Natural killer cell (primary cell): ENCODE data around the gene CACNA1C. TPM values are rescaled to one million over a fixed set of nuclear protein-coding genes. Genes with fewer than 3 reads are reported as not detected.

ENCODE experiments used
- ATAC-seq, 3 donors: fragments of 150-1000 bp in 2 of 3; fragments of 200-7000 bp in 1 of 3; cut with Tn5 transposase; 1 replicate in 1 of 3; 2 replicates in 2 of 3; pipeline ENCODE4 v1.10.0; 2021; ENCODE audit warnings: mild to moderate bottlenecking in 2 of 3, moderate library complexity in 2 of 3
- DNase-seq, 2 donors: peaks; one replicate each; pipeline versions ENCODE4 v3.0.0 to v3.0.0-alpha.2; 2013 to 2021; ENCODE audit warnings: mixed read lengths in 1 of 2
- H3K27ac ChIP-seq: one replicate; pipeline ENCODE4 v1.5.1; 2013; ENCODE audit warnings: mild to moderate bottlenecking, low read length
- H3K27me3 ChIP-seq: one replicate; pipeline ENCODE4 v1.6.1; 2013; ENCODE audit warnings: low read length; ENCODE audit not compliant: control insufficient read depth, insufficient read depth
- H3K36me3 ChIP-seq: one replicate; pipeline ENCODE4 v1.6.1; 2013; ENCODE audit warnings: low read length; ENCODE audit not compliant: control insufficient read depth, insufficient read depth
- H3K4me1 ChIP-seq: one replicate; pipeline ENCODE4 v1.6.1; 2013; ENCODE audit warnings: low read length; ENCODE audit not compliant: control insufficient read depth, insufficient read depth
- H3K4me3 ChIP-seq: one replicate; pipeline ENCODE4 v1.5.1; 2013; ENCODE audit warnings: low read length
- H3K9me3 ChIP-seq: one replicate; pipeline ENCODE4 v1.6.1; 2013; ENCODE audit warnings: low read length; ENCODE audit not compliant: control insufficient read depth, insufficient read depth
- H3K27ac Mint-ChIP-seq, 2 donors: one replicate each; pipeline ENCODE4 v1.8.0; 2022; ENCODE audit warnings: mild to moderate bottlenecking in 2 of 2, mixed read lengths in 2 of 2, moderate library complexity in 1 of 2
- H3K27me3 Mint-ChIP-seq, 2 donors: one replicate each; pipeline ENCODE4 v1.8.0; 2022; ENCODE audit warnings: low read depth in 2 of 2, mixed read lengths in 2 of 2
- H3K36me3 Mint-ChIP-seq: one replicate; pipeline ENCODE4 v1.8.0; 2022; ENCODE audit warnings: mixed read lengths
- H3K4me1 Mint-ChIP-seq, 2 donors: one replicate each; pipeline ENCODE4 v1.8.0; 2022; ENCODE audit warnings: mixed read lengths in 2 of 2
- H3K4me3 Mint-ChIP-seq: one replicate; pipeline ENCODE4 v1.8.0; 2022; ENCODE audit warnings: mild to moderate bottlenecking, moderate library complexity, mixed read lengths
- H3K9me3 Mint-ChIP-seq, 2 donors: one replicate each; pipeline ENCODE4 v1.8.0; 2022; ENCODE audit warnings: mixed read lengths in 2 of 2
- WGBS: methylation state at CpG from one replicate; pipeline ENCODE4 v1.1.7; 2013; ENCODE audit warnings: missing lambda C conversion rate; ENCODE audit not compliant: insufficient coverage; 5-methylcytosine and 5-hydroxymethylcytosine counted together
- intact Hi-C: fragments of 100-400 bp; cut with micrococcal nuclease; formaldehyde crosslinking; loops from one replicate; pipeline ENCODE4 v1.14.2; 2022
- total RNA-seq, 4 donors: library from RNA; stranded (reverse); fragments of 120-200 nt in 1 of 4; gene quantifications; one replicate each; pipeline versions ENCODE4 v1.2.3 to v1.2.4, GENCODE V29; 2013 to 2022
- TF ChIP-seq, protein P1 (sequence below): fragments of 200-600 bp; IDR thresholded peaks from one replicate; pipeline ENCODE4 v1.8.0; 2022; ENCODE audit warnings: antibody characterized with exemption

Gene CACNA1C
- total RNA-seq, 3 donors from 2014 or later (not counting 1 experiment from before 2014, with no cell fraction given), result 0.07 to 0.35 (median 0.08) TPM

DNA sequence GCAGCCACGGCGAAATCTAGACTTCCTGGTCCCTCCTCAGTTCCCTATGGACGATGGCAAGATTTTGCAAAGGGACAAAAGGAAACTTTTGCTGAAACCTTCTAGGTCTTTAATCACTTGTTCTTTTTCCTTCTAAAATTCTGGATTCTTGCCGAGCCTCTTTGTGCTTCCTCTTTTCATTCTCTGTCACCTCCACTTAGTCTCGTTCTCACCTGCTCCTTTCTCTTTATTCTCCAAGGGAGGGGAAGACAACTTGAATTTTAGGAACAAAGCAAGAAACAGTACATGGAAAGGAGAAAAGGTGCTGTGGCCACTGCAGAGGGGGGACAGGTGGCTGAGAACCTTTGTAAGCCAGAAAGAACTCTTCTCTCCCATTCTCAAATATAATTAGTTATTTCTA is 194.8 kb downstream of the CACNA1C start:
- intact Hi-C loops, result no loop called here
- TF ChIP-seq, protein P1, sequence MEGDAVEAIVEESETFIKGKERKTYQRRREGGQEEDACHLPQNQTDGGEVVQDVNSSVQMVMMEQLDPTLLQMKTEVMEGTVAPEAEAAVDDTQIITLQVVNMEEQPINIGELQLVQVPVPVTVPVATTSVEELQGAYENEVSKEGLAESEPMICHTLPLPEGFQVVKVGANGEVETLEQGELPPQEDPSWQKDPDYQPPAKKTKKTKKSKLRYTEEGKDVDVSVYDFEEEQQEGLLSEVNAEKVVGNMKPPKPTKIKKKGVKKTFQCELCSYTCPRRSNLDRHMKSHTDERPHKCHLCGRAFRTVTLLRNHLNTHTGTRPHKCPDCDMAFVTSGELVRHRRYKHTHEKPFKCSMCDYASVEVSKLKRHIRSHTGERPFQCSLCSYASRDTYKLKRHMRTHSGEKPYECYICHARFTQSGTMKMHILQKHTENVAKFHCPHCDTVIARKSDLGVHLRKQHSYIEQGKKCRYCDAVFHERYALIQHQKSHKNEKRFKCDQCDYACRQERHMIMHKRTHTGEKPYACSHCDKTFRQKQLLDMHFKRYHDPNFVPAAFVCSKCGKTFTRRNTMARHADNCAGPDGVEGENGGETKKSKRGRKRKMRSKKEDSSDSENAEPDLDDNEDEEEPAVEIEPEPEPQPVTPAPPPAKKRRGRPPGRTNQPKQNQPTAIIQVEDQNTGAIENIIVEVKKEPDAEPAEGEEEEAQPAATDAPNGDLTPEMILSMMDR, result no peak
- Mint-ChIP-seq H3K27me3 (peaks cover 5 to 11% of the 10 kb centered on the region in 2 donors), H3K4me1 (no peaks in the 10 kb centered on the region), H3K36me3 (no peaks in the 10 kb centered on the region), H3K4me3 (no peak overlapping the region), H3K27ac (no peak overlapping the region), H3K9me3 (no peaks in the 10 kb centered on the region)
- Histone ChIP-seq H3K27me3 (no peaks in the 10 kb centered on the region), H3K4me1 (no peaks in the 10 kb centered on the region), H3K4me3 (no peak overlapping the region), H3K36me3 (no peaks in the 10 kb centered on the region), H3K27ac (no peak overlapping the region), H3K9me3 (no peaks in the 10 kb centered on the region)
- DNase-seq (no peak), ATAC-seq (no peak)
- WGBS, result 23% methylated on average over 4 of the region's 5 CpGs

DNA sequence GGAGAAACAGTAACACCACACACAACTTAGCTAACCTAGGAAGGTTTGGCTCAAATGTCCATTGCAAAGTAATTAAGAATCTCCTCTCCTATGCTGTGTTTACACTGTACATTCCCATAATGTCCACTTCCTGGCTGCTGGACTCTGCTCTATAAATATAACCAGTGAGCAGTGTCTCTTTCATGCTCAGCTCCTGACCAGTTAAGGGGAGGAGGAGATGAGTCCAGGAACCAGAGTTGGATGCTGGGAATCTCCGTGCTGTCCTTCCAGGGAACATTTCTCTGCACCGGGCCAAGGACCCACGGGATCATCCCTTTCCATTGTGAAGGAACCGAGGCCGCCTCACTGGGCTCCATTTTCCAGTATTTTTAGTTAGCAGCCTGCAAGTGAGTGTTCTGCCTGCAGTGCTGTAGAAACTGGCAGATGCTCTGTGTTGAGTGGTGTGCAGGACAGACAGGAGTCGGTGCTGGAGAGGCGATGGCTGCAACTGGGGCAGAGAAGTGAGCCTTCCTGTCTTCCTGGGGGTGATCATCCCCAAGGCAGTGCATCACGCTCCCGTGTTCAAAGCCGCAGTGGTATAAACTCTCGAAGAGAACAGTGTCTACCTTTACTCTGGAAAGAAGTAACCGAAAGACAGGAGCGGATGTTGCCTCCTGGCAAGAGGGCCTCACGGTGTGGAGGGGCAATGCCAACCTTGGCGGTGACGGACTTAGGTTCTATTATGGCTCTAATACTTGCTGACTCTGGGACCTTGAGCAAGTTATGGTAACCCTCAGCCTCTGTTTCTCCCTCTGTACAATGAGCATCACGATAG is 195.5 kb downstream of the CACNA1C start:
- Mint-ChIP-seq H3K36me3 (no peaks in the 10 kb centered on the region), H3K4me1 (no peaks in the 10 kb centered on the region), H3K27me3 (peaks cover 2 to 11% of the 10 kb centered on the region in 2 donors), H3K9me3 (no peaks in the 10 kb centered on the region), H3K27ac (no peak overlapping the region), H3K4me3 (no peak overlapping the region)
- DNase-seq, result no peak
- intact Hi-C loops, result no loop called here
- WGBS, result 92% methylated on average over 17 of the region's 17 CpGs
- no peak for ATAC-seq
- peak overlapping the region; percentile 28 for H3K27ac ChIP-seq
- TF ChIP-seq, protein P1, result no peak
- H3K4me3 ChIP-seq, result no peak overlapping the region
- H3K27me3 ChIP-seq, result no peaks in the 10 kb centered on the region
- no peaks in the 10 kb centered on the region for H3K9me3 ChIP-seq
- no peaks in the 10 kb centered on the region for H3K36me3 ChIP-seq
- H3K4me1 ChIP-seq, result no peaks in the 10 kb centered on the region

DNA sequence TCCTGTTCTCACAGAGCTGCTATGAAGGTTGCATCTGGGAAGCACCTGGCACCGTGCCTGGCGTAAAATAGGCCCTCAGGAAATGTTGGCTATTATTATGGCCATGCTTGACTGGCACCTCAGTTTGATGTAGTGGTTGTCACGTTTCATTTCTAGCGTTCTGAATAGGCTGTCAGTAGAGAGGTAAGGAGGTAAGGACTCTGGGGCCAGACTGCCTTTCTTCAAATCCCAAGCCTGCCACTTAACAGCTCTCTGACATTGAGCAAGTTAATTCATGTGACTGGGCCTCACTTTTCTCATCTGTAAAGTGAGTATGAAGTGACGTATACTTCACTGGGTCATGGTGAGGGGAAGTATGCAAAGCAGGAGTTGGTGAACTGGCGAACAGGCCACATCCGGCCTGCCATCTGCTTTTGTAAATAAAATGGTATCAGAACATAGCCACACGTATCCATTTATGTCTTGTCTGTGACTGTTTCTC is 196.2 kb downstream of the CACNA1C start:
- H3K27me3 ChIP-seq, result no peaks in the 10 kb centered on the region
- Mint-ChIP-seq H3K36me3 (no peaks in the 10 kb centered on the region), H3K4me3 (no peak overlapping the region), H3K4me1 (no peaks in the 10 kb centered on the region), H3K27me3 (peaks cover 5 to 11% of the 10 kb centered on the region in 2 donors), H3K27ac (no peak overlapping the region), H3K9me3 (no peaks in the 10 kb centered on the region)
- no peaks in the 10 kb centered on the region for H3K36me3 ChIP-seq
- 51% methylated on average over 8 of the region's 8 CpGs for WGBS
- TF ChIP-seq, protein P1, result no peak
- DNase-seq (peak in 1 of 2 donors; percentile 6), ATAC-seq (peak in 2 of 3 donors; percentile 18 to 26)
- peak overlapping the region; percentile 28 for H3K27ac ChIP-seq
- H3K4me1 ChIP-seq, result no peaks in the 10 kb centered on the region
- H3K9me3 ChIP-seq, result no peaks in the 10 kb centered on the region
- intact Hi-C loops, result no loop called here
- H3K4me3 ChIP-seq, result no peak overlapping the region
